GM12875 (cell line): ENCODE measurements around the gene ZNF274.
A peak's percentile ranks its signal among the peaks of the same experiment; 100 is the strongest.
"Not testable (repeated sequence)": the region's sequence is repeated elsewhere in the genome, so short reads cannot be mapped to it uniquely, and the experiment has no call there.

Source experiments
- H3K4me3 ChIP-seq: one replicate; pipeline ENCODE4 v1.5.1; 2011; ENCODE audit warnings: low read depth, low read length, control low read depth
- TF ChIP-seq, protein P1 (sequence below): IDR thresholded peaks from 2 replicates; pipeline ENCODE4 v1.5.1; 2011; ENCODE audit warnings: low read depth, mild to moderate bottlenecking, control low read depth, inconsistent platforms, low read length, moderate library complexity, borderline replicate concordance; ENCODE audit not compliant: insufficient read depth

The ZNF274 gene

DNA sequence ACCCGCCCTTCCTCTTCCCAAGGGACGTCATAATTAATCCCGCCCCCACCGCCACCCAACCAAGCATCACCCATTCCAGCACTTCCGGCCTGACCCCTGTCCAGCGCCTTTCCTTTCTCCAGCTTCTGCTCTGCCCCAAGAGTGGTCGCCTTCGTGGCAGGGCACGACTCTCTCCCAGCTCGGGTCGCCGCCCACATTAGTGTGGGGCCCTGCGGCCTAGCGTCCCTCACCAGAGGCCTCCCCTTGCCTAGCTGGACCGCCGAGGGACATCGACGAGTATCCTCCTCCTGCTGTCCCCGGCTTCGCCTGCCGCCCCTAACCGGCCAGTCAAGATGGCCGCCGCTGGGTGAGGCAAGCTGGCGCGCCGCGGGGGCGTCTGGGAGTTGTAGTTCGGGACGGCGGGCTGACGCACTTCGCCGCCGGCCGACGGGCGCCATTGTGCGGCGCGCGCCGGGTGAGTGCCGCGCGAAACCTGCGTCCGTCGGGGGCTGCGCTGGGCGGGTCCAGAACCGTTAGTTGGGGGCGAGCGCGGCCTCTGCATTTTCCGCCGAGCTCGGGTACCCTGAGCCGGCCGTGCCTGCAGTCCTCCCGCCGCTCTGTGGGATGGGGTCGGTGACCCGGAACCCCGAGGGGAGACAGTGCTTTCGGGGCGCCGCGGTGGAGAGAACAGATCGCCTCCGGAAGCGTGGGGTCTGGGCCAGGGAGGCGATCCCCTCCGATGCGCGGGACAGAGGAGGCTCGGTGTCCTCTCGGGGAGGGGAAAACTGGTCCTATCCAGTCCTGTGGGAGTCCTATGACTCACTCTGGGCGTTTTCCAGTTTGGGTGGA, at the start of gene ZNF274:
ZNF274 (plus strand) TSS at position 73 of the 828 bp plus-strand sequence. CDS start 905 bp downstream, outside the sequence.
- TF ChIP-seq, protein P1, sequence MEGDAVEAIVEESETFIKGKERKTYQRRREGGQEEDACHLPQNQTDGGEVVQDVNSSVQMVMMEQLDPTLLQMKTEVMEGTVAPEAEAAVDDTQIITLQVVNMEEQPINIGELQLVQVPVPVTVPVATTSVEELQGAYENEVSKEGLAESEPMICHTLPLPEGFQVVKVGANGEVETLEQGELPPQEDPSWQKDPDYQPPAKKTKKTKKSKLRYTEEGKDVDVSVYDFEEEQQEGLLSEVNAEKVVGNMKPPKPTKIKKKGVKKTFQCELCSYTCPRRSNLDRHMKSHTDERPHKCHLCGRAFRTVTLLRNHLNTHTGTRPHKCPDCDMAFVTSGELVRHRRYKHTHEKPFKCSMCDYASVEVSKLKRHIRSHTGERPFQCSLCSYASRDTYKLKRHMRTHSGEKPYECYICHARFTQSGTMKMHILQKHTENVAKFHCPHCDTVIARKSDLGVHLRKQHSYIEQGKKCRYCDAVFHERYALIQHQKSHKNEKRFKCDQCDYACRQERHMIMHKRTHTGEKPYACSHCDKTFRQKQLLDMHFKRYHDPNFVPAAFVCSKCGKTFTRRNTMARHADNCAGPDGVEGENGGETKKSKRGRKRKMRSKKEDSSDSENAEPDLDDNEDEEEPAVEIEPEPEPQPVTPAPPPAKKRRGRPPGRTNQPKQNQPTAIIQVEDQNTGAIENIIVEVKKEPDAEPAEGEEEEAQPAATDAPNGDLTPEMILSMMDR = no peak
- peak within 1 kb of the TSS; percentile 73 for H3K4me3 ChIP-seq

DNA sequence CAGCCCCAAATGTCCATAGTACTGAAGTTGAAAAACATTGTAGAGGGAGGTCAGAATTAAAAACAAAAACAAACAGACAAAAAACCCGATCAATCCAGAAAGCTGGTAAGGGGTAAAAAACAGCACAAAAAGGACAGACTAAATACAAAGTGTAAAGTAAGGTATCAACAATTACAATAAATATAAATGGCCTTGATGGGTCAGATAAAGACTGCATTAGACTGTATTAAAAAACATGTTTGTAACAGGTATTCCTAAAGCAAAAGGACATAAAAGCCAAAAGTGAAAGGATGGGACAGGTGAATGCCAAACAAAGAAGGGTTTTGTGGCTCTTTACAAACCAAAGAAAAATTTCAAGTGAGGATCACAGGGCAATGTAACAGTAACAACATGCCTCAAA, 48.6 kb upstream of the ZNF274 start:
- TF ChIP-seq, protein P1 = no peak
- H3K4me3 ChIP-seq = no peak overlapping the region

GRCh38 chr19:58145849-58146248, 37.0 kb upstream of the ZNF274 start:
- TF ChIP-seq, protein P1 = no peak

GRCh38 chr19:58147475-58147874, 35.4 kb upstream of the ZNF274 start:
- H3K4me3 ChIP-seq = not testable (repeated sequence)

More at GRCh38 chr19:58145849-58146248, 37.0 kb upstream of the ZNF274 start:
- no peak overlapping the region for H3K4me3 ChIP-seq

DNA sequence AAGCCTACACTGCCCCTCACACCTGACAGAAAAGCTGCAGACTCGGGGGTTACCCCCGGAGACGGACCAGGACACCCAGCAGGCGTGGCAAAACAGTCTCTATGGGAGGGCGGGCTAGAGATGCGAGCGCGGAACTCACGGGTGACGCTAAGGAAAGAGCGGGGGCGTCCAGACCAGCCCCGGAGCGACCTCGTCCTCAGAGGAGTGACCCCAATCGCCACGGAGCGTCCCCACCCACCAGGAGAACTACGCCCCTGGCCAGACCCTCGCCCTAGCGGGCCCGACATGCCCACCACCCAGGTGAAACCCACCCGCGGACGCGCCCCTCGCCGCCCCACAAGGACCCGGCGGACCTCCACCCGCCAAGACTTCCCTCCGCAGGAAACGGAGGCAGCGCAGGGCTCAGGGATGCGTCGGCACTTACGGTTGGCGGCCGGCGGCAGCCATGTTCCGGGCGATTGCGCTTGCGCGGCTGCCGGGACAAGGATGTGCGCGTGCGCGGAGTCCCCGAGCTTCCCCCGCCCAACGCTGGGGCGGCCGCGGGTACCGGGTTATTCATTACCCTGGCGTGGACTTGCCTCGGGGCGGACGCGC, 32.4 kb upstream of the ZNF274 start, which contains the start of gene ZNF329:
ZNF329 (minus strand) TSS at position 462 of the 594 bp plus-strand sequence. CDS start 21,286 bp downstream, outside the sequence.
- peak within 1 kb of the TSS; percentile 83 for H3K4me3 ChIP-seq
- TF ChIP-seq, protein P1 = no peak

- TF ChIP-seq, protein P1 = no peak
- H3K4me3 ChIP-seq = no peak overlapping the region
Measured at GRCh38 chr19:58153386-58153785, 29.5 kb upstream of the ZNF274 start.

GRCh38 chr19:58154287-58154678, 28.6 kb upstream of the ZNF274 start:
- TF ChIP-seq, protein P1 = no peak
- H3K4me3 ChIP-seq = peak overlapping the region; percentile 73
